ENCODE data around the gene PHACTR4. TPM values are rescaled to one million over a fixed set of nuclear protein-coding genes. Genes with fewer than 3 reads are reported as not detected.
"Not testable (repeated sequence)": the region's sequence is repeated elsewhere in the genome, so short reads cannot be mapped to it uniquely, and the experiment has no call there.

Gene PHACTR4
- total and polyA plus RNA-seq, 2 experiments from 2014 or later: 35.4 to 47.1 TPM

DNA sequence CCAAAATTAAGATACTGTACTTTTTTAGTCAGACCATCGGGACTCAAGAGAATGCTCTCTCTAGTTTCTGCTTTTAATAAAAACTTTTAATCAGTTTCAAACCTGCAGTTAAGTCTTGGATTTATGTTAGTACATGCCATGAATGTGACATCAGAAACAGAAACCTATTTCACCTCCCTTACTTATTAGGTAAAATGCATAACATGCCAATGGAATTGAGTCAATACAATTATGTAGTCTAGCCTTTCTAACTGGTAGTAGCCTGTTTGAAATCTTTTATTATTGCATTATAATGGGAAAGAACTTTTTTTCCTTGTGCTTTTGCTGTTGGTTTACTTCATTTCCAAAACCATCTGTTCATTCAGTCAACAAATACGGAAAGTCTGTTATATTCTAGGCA lies 4.8 kb downstream of the PHACTR4 start:
- Histone ChIP-seq H3K9me2 (ENCODE audit: insufficient read depth) (no peaks in the 10 kb centered on the region), H2AFZ (no peak overlapping the region), H3K36me3 (ENCODE audit: insufficient read depth) (peaks cover 3% of the 10 kb centered on the region; the same call in 1 of the 2 replicates), H3K4me1 (ENCODE audit: insufficient read depth) (peaks cover 5% of the 10 kb centered on the region; the same call in 1 of the 2 replicates), H3K27me3 (ENCODE audit: insufficient read depth) (no peaks in the 10 kb centered on the region), H3K79me2 (replicated peaks; ENCODE audit: insufficient read depth) (peaks cover 87% of the 10 kb centered on the region), H4K20me1 (replicated peaks; ENCODE audit: insufficient read depth) (peaks cover 18% of the 10 kb centered on the region; the same call in 1 of the 2 replicates), H3K4me2 (no peak overlapping the region), H3F3A (replicated peaks; ENCODE audit: low read depth) (peaks cover 5% of the 10 kb centered on the region), H3K27ac (ENCODE audit: low read depth) (peak overlapping the region; percentile 65; the same call in 1 of the 2 replicates), H3K4me3 (no peak overlapping the region)
- H3K27ac Mint-ChIP-seq: peak overlapping the region; percentile 65; the same call in 1 of the 2 replicates
- peaks cover 3% of the 10 kb centered on the region for H3K4me1 Mint-ChIP-seq
- no peak overlapping the region for H3K4me3 Mint-ChIP-seq
- no peak for ATAC-seq
- no peak for DNase-seq (ENCODE audit: low spot score)
- H3K27me3 Mint-ChIP-seq (ENCODE audit: insufficient read depth, low read depth, poor library complexity): peaks cover 12% of the 10 kb centered on the region
- H3K9me3 Mint-ChIP-seq: no peaks in the 10 kb centered on the region
- TF ChIP-seq STAT1 (IDR thresholded peaks at IDR 0.05; ENCODE audit: unreplicated experiment) (no peak), REST (IDR thresholded peaks at IDR 0.05; ENCODE audit: unreplicated experiment) (no peak), EZH2 (IDR thresholded peaks at IDR 0.05; ENCODE audit: low read depth, unreplicated experiment) (no peak), JUNB (IDR thresholded peaks at IDR 0.05; ENCODE audit: unreplicated experiment) (no peak), NANOG (IDR thresholded peaks at IDR 0.05; ENCODE audit: borderline replicate concordance) (no peak), ZNF114 (CRISPR knock-in tag; IDR thresholded peaks at IDR 0.05) (no peak), EZH2phosphoT487 (IDR thresholded peaks at IDR 0.05; ENCODE audit: unreplicated experiment) (no peak), ZNF462 (CRISPR knock-in tag; IDR thresholded peaks at IDR 0.05) (no peak)
- TF ChIP-seq, protein P1, sequence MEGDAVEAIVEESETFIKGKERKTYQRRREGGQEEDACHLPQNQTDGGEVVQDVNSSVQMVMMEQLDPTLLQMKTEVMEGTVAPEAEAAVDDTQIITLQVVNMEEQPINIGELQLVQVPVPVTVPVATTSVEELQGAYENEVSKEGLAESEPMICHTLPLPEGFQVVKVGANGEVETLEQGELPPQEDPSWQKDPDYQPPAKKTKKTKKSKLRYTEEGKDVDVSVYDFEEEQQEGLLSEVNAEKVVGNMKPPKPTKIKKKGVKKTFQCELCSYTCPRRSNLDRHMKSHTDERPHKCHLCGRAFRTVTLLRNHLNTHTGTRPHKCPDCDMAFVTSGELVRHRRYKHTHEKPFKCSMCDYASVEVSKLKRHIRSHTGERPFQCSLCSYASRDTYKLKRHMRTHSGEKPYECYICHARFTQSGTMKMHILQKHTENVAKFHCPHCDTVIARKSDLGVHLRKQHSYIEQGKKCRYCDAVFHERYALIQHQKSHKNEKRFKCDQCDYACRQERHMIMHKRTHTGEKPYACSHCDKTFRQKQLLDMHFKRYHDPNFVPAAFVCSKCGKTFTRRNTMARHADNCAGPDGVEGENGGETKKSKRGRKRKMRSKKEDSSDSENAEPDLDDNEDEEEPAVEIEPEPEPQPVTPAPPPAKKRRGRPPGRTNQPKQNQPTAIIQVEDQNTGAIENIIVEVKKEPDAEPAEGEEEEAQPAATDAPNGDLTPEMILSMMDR (conservative IDR thresholded peaks at IDR 0.05; ENCODE audit: low read depth in 2 of 2): no peak
- H3K36me3 Mint-ChIP-seq (ENCODE audit: low read depth): peaks cover 20% of the 10 kb centered on the region

DNA sequence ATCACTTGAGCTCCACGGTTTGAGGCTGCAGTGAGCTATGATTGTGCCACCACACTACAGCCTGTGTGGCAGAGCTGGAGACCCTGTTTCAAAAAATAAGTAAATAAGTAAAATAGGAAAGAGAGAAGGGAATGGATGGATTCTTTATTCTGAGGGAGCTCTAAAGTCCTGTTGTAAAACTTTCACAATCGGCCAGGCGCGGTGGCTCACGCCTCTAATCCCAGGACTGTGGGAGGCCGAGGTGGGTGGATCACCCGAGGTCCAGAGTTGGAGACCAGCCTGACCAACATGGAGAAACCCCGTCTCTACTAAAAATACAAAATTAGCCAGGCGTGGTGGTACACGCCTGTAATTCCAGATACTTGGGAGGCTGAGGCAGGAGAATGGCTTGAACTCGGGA lies 6.1 kb downstream of the PHACTR4 start:
- H3K9me2 ChIP-seq (ENCODE audit: insufficient read depth); H2AFZ ChIP-seq; H3K27me3 Mint-ChIP-seq (ENCODE audit: insufficient read depth, low read depth, poor library complexity); H3K4me1 ChIP-seq (ENCODE audit: insufficient read depth); H3K27me3 ChIP-seq (ENCODE audit: insufficient read depth); H3K9me3 Mint-ChIP-seq; H3K4me3 ChIP-seq; H3K4me3 Mint-ChIP-seq; H3F3A ChIP-seq (replicated peaks; ENCODE audit: low read depth); H3K4me1 Mint-ChIP-seq; H3K27ac Mint-ChIP-seq; DNase-seq (ENCODE audit: low spot score); H3K27ac ChIP-seq (ENCODE audit: low read depth); ATAC-seq; H3K4me2 ChIP-seq; H3K36me3 ChIP-seq (ENCODE audit: insufficient read depth): not testable (repeated sequence)
- H3K36me3 Mint-ChIP-seq (ENCODE audit: low read depth): peaks cover 24% of the 10 kb centered on the region
- peaks cover 23% of the 10 kb centered on the region; the same call in 1 of the 2 replicates for H4K20me1 ChIP-seq (replicated peaks; ENCODE audit: insufficient read depth)
- H3K79me2 ChIP-seq (replicated peaks; ENCODE audit: insufficient read depth): peaks cover 96% of the 10 kb centered on the region

Measured in GM23338 (cell line).